ENCODE measurements around the gene TRIP4. TPM values are rescaled to one million over a fixed set of nuclear protein-coding genes. Genes with fewer than 3 reads are reported as not detected.

The TRIP4 gene
- total RNA-seq, 1 experiment from 2014 or later = 12.9 TPM

- ChIA-PET POLR2A (no interaction called here), CTCF (no interaction called here)
- Mint-ChIP-seq H3K36me3 (no peaks in the 10 kb centered on the region), H3K4me3 (no peak overlapping the region), H3K4me1 (no peaks in the 10 kb centered on the region), H3K27ac (no peak overlapping the region), H3K27me3 (ENCODE audit: low read depth) (no peaks in the 10 kb centered on the region), H3K9me3 (no peaks in the 10 kb centered on the region)
- ATAC-seq (no peak), DNase-seq (ENCODE audit: low spot score) (no peak)
- no peak for TF ChIP-seq MAX (CRISPR knock-in tag; IDR thresholded peaks at IDR 0.05)
Measured at GRCh38 chr15:64483749-64484148, 96.1 kb downstream of the TRIP4 start.

GRCh38 chr15:64485796-64486195 lies 98.2 kb downstream of the TRIP4 start:
- Mint-ChIP-seq H3K27me3 (ENCODE audit: low read depth) (no peaks in the 10 kb centered on the region), H3K9me3 (no peaks in the 10 kb centered on the region), H3K36me3 (peaks cover 3% of the 10 kb centered on the region), H3K4me3 (no peak overlapping the region), H3K27ac (no peak overlapping the region), H3K4me1 (peaks cover 5% of the 10 kb centered on the region)
- CTCF ChIA-PET = no interaction called here
- no peak for DNase-seq (ENCODE audit: low spot score)
- POLR2A ChIA-PET = no interaction called here
- ATAC-seq = no peak
- TF ChIP-seq ZBTB43 (CRISPR knock-in tag; IDR thresholded peaks at IDR 0.05) (no peak), TEAD4 (CRISPR knock-in tag; IDR thresholded peaks at IDR 0.05) (no peak), ZNF263 (CRISPR knock-in tag; IDR thresholded peaks at IDR 0.05; ENCODE audit: low read depth) (no peak), MYBL2 (CRISPR knock-in tag; IDR thresholded peaks at IDR 0.05) (no peak), ZNF281 (CRISPR knock-in tag; IDR thresholded peaks at IDR 0.05) (no peak), STAT6 (CRISPR knock-in tag; conservative IDR thresholded peaks at IDR 0.05; ENCODE audit: low read depth) (no peak), PREB (CRISPR knock-in tag; IDR thresholded peaks at IDR 0.05; ENCODE audit: borderline replicate concordance) (no peak), FOXP1 (CRISPR knock-in tag; IDR thresholded peaks at IDR 0.05; ENCODE audit: borderline replicate concordance) (no peak), AR (CRISPR knock-in tag; IDR thresholded peaks at IDR 0.05) (no peak), HMGXB4 (CRISPR knock-in tag; IDR thresholded peaks at IDR 0.05) (no peak), ESRRA (CRISPR knock-in tag; IDR thresholded peaks at IDR 0.05; ENCODE audit: borderline replicate concordance) (no peak), ZNF532 (CRISPR knock-in tag; IDR thresholded peaks at IDR 0.05; ENCODE audit: borderline replicate concordance) (no peak), CDX4 (CRISPR knock-in tag; IDR thresholded peaks at IDR 0.05; ENCODE audit: borderline replicate concordance) (no peak), ZNF138 (CRISPR knock-in tag; conservative IDR thresholded peaks at IDR 0.05) (no peak)
